ENCODE measurements around the gene TMEM185A. TPM values are rescaled to one million over a fixed set of nuclear protein-coding genes. Genes with fewer than 3 reads are reported as not detected.

The TMEM185A gene
- total RNA-seq, 1 experiment from 2014 or later = 23.6 TPM

GRCh38 chrX:149611623-149612175 is 19.9 kb downstream of the TMEM185A start:
- no peak overlapping the region for H2BK20ac ChIP-seq (ENCODE audit: low read depth, low read length, poor library complexity, severe bottlenecking)
- no peak for DNase-seq
- no peak overlapping the region for H3K9ac ChIP-seq (ENCODE audit: extremely low read depth, insufficient read length, low read length)
- H3K27ac ChIP-seq (ENCODE audit: insufficient read length, low read depth, low read length) = no peak overlapping the region
- H4K20me1 ChIP-seq (ENCODE audit: control insufficient read depth, insufficient read depth, insufficient read length) = no peaks in the 10 kb centered on the region
- no peak overlapping the region for H4K8ac ChIP-seq (replicated peaks; ENCODE audit: insufficient read length, low read depth, low read length)
- H3K18ac ChIP-seq (ENCODE audit: insufficient read length, low read depth, low read length) = no peak overlapping the region
- H3K9me3 ChIP-seq (ENCODE audit: control insufficient read depth, low read depth, low read length) = peaks cover 31% of the 10 kb centered on the region
- no peaks in the 10 kb centered on the region for H3K4me1 ChIP-seq (ENCODE audit: insufficient read depth, low read length)
- H2AFZ ChIP-seq (ENCODE audit: low read length) = no peak overlapping the region
- Mint-ChIP-seq H3K4me3 (no peak overlapping the region), H3K4me1 (0 out of 4 replicates have a peak, but pooled peaks cover 0 to 4% of the 10 kb centered on the region in 2 experiments), H3K36me3 (ENCODE audit: insufficient read depth in 1 of 3, low read depth in 3 of 3) (peaks cover 6 to 21% (median 18%) of the 10 kb centered on the region in 3 experiments; a peak in 6 of 7 replicates), H3K27me3 (ENCODE audit: low read depth) (no peaks in the 10 kb centered on the region), H3K27ac (no peak overlapping the region; a peak in 1 of 7 replicates), H3K9me3 (peaks cover 58 to 64% of the 10 kb centered on the region in 2 experiments)
- no peak overlapping the region for H2BK120ac ChIP-seq (ENCODE audit: low read depth, low read length, poor library complexity, severe bottlenecking)
- no peak overlapping the region for H3K4me2 ChIP-seq (ENCODE audit: insufficient read depth, insufficient read length, low read length)
- H2BK15ac ChIP-seq (ENCODE audit: low read depth, low read length) = no peak overlapping the region
- no peaks in the 10 kb centered on the region for H3K27me3 ChIP-seq (ENCODE audit: insufficient read depth, low read length)
- no CpG with 5 or more reads among the region's 1 CpG for WGBS (ENCODE audit: extremely low coverage, insufficient read length, low lambda C conversion rate)
- H2BK12ac ChIP-seq (ENCODE audit: insufficient read length, low read depth, low read length) = no peak overlapping the region
- H2BK5ac ChIP-seq (ENCODE audit: insufficient read length, low read length) = no peak overlapping the region
- H3K23ac ChIP-seq (ENCODE audit: insufficient read length, low read depth, low read length) = no peak overlapping the region
- no peak overlapping the region for H3K4ac ChIP-seq (ENCODE audit: low read depth, low read length)
- H3T11ph ChIP-seq (ENCODE audit: low read length) = no peak overlapping the region
- no peak for TF ChIP-seq CTCF (conservative IDR thresholded peaks at IDR 0.05)
- no peak overlapping the region for H3K14ac ChIP-seq (ENCODE audit: insufficient read depth, low read length)
- H3K79me1 ChIP-seq (ENCODE audit: insufficient read depth, low read depth, low read length, poor library complexity, severe bottlenecking) = no peaks in the 10 kb centered on the region
- no peak overlapping the region for H4K5ac ChIP-seq (ENCODE audit: insufficient read length, low read depth, low read length)
- H2AK5ac ChIP-seq (ENCODE audit: insufficient read length, low read length) = no peak overlapping the region
- no peak overlapping the region for H4K91ac ChIP-seq (ENCODE audit: insufficient read length, low read depth, low read length)
- no peak overlapping the region for H3K56ac ChIP-seq (ENCODE audit: insufficient read length, low read depth, low read length)
- no peaks in the 10 kb centered on the region; the same call in 1 of the 2 replicates for H3K79me2 ChIP-seq (ENCODE audit: insufficient read depth, low read length)
- no peaks in the 10 kb centered on the region for H3K23me2 ChIP-seq (ENCODE audit: insufficient read length, low read depth, low read length, poor library complexity, severe bottlenecking)
